SU-DHL-6 (cell line): ENCODE measurements around the gene CDH16.

Source experiments
- EZH2phosphoT487 ChIP-seq: fragments of 200-600 bp; sonication (generic), shearing (Covaris generic); conservative IDR thresholded peaks from 2 replicates; pipeline ENCODE4 v1.6.1; 2018; ENCODE audit warnings: mild to moderate bottlenecking, antibody characterized with exemption, low read length, moderate library complexity, mixed read lengths
- TF ChIP-seq, protein P1 (sequence below): fragments of 200-600 bp; sonication (generic); IDR thresholded peaks from one replicate; pipeline ENCODE4 v1.5.1; 2017; ENCODE audit warnings: antibody characterized with exemption, mild to moderate bottlenecking, low read length, moderate library complexity; ENCODE audit not compliant: insufficient read depth, poor library complexity, severe bottlenecking

DNA sequence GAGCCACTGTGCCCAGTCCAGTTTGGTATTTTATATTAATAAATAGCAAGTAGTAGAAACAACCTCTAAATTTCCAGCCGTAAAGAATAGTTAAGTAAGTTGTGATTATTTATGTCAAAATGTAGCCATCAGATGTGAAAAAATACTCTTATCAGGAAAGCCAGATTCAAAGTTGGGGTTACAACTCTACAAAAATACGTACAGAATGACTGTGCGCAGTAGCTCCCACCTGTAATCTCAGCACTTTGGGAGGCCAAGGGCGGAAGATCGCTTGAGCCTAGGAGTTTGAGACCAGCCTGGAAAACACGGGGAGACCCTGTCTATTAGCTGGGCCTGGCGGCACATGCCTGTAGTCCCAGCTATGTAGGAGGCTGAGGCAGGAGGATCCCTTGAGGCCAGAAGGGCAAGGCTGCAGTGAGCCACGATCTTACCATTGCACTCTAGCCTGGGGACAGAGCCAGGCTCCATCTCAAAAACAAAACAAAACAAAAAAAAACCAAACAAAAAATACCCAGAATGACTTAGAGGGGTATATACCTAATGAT lies 36.6 kb downstream of the CDH16 start:
- TF ChIP-seq, protein P1, sequence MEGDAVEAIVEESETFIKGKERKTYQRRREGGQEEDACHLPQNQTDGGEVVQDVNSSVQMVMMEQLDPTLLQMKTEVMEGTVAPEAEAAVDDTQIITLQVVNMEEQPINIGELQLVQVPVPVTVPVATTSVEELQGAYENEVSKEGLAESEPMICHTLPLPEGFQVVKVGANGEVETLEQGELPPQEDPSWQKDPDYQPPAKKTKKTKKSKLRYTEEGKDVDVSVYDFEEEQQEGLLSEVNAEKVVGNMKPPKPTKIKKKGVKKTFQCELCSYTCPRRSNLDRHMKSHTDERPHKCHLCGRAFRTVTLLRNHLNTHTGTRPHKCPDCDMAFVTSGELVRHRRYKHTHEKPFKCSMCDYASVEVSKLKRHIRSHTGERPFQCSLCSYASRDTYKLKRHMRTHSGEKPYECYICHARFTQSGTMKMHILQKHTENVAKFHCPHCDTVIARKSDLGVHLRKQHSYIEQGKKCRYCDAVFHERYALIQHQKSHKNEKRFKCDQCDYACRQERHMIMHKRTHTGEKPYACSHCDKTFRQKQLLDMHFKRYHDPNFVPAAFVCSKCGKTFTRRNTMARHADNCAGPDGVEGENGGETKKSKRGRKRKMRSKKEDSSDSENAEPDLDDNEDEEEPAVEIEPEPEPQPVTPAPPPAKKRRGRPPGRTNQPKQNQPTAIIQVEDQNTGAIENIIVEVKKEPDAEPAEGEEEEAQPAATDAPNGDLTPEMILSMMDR: no peak
- TF ChIP-seq EZH2phosphoT487: no peak
